Cerebellar nuclear complex (tissue), 1 donor: Measurements from ENCODE around the gene DIP2C.
"Not testable (repeated sequence)": the region's sequence is repeated elsewhere in the genome, so short reads cannot be mapped to it uniquely, and the experiment has no call there.

Experiments
- DNase-seq, 2 experiments: peaks; one replicate each; lab custom pipeline; 2025; lab: John Stamatoyannopoulos, UW

Gene DIP2C

DNA sequence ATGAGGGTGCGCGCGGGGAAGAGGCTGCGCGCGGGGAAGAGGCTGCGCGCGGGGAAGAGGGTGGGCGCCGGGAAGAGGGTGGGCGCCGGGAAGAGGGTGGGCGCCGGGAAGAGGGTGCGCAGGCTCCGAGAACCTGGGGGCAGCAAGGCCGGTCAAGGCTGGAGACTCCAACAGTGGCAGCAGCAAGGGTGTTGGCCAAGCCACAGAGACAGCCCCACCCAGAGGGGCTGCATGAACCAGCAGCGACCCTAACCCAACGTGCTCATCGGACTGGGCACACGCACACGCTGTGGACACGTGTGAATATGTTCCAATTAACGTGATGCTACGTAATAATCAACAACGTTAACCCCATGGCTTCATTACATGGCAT is 48.8 kb downstream of the DIP2C start:
- no peak for DNase-seq

DNA sequence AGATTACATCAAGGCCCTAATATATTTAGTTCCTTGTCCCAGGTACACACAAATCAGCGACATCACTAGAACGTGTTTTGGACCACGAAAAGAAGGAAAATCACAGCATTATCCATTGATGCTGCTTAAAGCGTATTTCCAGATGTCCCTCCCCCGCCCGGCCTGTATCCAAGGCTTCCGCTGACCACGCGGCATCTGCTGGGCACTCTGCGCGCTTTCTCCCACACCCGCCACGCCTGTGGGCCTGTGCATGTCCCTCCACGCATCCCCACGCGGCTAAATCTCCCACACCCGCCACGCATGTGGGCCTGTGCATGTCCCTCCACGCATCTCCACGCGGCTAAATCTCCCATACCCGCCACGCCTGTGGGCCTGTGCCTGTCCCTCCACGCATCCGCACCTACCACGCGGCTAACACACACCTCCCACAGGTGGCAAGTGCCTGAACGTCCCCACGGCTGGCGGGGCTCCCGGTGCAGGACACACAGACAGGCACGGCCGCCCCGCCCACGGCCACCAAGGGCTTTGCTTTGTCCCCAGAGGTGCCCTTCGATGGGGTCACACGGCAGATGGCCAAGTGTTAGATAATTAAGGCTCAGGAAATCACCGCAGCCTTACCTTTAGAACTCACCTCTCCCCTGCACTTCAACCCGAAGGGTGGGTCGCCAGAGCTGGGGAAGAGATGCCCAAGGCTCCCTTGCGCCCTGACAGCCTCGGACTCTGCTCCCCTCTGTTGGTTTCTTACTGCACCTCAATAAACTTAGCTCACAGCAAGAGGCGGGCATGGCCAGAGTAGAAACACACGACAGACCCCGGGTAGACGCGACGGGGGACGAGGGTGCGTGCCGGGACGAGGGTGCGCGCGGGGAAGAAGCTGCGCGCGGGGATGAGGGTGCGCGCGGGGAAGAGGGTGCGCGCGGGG is 49.5 kb downstream of the DIP2C start:
- DNase-seq, result no peak

DNA sequence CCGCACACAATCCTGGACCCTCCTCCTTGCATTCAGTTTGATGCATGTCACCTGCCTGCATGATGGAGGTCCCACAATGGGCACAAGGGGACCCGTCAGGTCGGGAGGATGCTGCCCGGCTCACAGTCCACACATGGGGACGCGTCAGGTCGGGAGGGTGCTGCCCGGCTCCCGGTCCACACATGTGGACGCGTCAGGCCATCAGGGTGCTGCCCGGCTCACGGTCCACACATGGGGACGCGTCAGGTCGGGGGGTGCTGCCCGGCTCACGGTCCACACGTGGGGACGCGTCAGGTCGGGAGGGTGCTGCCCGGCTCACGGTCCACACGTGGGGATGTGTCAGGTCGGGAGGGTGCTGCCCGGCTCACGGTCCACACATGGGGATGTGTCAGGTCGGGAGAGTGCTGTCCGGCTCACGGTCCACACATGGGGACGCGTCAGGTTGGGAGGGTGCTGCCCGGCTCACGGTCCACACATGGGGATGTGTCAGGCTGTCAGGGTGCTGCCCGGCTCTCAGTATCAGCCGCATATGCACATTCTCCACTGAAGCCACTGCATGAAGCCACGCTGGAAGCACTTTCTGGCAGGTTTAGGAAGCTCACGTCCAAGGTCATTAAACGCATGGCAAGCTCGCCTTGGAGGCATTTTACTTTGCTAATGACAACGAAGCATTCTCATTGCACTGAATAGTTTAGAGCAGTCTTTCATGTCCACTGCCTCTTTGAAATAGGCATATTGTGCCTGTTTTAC is 50.3 kb downstream of the DIP2C start:
- no peak for DNase-seq

DNA sequence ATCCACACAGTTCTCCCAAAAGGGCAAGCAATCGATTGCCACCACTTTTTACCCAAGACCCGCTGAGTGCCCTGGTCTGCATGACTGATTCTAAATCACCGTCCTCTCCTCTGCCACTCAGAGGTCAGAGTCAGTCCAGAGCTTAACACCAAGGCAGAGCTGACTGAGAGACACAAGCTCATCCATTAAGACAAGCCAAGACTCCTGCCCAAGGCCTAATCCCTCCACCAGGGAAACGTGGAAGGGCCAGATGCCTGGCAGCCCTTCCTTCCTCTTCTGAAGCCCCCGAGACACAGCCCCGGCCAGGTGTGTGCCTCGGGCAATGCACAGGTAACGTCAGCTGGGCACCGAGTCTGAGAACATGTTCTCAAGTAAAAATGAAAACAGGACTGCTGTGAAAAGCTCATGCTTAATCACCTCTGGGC is 51.7 kb downstream of the DIP2C start:
- DNase-seq, result no peak

DNA sequence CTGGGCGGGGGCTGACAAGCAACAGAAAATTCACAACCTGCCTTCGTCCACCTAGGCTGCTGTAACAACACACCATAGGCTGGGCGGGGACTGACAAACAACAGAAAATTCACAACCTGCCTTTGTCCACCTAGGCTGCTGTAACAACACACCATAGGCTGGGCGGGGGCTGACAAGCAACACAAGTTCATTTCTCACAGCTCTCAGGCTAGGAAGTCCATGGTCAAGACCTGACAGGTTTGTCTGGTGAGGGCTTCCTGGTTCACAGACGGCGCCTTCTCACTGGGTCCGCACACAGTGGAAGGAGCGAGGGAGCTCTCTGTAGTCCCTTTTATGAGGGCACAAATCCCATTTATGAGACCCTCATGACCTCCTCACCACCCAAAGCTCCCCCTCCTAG is 52.2 kb downstream of the DIP2C start:
- no peak for DNase-seq

DNA sequence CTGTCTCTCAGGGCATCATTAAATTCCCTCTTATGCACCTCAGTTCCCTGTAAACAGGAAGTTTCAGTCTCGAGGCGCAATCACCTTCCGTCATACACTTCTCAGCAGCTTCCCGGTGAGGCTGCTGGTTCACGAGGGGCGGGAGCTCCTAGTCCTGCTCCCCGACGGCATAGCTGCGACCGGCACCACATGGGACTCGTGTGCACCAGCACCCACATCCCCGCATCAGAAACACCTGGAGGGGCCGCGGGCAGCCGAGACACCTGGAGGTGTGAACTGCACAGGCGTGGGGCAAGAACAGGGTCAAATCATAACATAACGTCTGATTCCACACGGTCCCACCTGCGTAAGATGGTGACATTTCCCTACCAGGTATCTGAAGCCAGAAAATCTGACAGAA is 52.7 kb downstream of the DIP2C start:
- DNase-seq, result no peak

DNA sequence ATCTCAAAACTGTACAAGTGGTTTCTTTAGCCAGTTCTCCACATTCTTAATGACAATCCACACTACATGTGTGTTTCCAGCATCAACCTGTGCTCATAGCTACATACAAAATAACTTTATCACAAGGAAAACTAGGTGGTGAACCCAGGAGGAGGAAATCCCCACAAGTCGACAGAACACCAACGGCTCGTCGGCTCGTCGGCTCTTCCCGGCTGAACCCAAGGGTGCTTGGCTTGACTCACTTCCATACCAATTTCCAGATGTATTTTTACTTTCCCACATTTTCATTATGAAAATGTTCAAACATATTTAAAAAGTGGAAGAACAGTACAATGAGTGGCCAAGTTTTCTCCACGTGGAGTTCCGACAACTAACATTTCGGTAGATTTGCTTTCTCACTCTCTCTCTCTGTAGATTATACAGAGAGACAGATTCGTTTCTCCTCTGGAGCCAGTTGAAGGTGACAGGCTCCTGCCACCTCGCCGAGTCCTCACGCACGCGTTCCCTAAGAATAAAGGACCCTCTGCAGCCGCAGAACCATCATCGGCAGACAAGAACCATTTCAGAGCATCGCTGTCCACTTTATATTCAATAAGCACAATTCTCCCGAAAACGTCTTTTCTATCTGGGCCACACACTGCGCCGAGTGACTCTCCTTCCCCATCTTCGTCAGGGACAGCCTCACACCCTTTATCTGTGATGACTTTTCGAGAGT is 53.3 kb downstream of the DIP2C start:
- DNase-seq, result no peak

DNA sequence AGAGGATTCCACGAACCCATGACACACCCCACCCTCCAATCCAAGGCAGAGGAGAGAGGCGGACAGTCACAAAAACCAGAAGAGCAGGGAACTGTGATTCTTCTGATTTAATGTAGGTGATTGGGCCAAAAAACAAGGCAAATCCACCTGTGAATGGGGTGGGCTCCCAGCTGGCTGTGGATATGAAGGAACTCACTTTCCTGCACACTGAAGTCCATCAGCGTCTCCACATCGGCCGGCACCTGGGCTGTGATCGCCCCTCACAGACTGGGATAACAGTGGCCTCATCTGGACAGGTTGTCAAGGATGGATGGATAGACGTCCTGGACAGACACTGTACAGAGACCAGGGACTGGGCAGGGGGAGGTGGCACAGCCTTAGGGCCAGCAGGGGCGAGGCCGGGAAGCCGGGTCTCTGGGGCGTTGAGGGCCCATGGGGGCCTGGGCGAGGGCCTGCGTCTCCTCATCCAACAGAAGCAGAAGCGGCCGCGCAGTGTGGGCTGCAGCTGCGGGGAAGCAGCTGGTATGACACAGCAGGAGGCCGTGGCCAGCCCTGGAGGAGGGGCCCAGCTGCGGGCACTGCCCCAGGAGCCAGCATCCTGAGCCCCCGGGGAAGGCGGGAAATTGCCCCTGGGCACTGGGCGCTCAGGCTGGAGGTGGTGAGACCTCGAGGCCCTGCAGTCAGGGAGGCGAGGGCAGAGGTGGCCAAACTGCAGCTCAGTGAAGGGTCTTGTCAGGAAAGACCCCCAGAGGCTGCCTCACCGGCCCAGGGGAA is 54.2 kb downstream of the DIP2C start:
- no peak for DNase-seq

DNA sequence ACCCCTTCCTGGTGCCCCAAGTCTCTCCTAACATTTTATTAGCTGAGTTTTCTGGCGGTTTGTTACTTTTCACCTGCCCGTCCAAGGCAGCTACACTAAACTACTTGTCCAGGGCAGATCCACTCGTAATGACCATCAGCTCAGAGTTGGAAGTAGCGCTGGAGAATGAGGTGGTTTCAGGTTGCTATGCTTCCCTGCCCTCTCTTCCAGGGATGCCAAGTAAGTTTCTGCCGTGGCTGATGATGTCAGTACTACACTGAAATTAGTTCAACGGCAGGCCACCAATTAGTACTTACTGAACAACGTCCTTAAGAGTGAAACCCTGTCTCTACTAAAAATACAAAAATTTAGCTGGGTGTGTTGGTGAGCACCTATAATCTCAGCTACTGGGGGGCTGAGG is 55.2 kb downstream of the DIP2C start:
- no peak for DNase-seq

DNA sequence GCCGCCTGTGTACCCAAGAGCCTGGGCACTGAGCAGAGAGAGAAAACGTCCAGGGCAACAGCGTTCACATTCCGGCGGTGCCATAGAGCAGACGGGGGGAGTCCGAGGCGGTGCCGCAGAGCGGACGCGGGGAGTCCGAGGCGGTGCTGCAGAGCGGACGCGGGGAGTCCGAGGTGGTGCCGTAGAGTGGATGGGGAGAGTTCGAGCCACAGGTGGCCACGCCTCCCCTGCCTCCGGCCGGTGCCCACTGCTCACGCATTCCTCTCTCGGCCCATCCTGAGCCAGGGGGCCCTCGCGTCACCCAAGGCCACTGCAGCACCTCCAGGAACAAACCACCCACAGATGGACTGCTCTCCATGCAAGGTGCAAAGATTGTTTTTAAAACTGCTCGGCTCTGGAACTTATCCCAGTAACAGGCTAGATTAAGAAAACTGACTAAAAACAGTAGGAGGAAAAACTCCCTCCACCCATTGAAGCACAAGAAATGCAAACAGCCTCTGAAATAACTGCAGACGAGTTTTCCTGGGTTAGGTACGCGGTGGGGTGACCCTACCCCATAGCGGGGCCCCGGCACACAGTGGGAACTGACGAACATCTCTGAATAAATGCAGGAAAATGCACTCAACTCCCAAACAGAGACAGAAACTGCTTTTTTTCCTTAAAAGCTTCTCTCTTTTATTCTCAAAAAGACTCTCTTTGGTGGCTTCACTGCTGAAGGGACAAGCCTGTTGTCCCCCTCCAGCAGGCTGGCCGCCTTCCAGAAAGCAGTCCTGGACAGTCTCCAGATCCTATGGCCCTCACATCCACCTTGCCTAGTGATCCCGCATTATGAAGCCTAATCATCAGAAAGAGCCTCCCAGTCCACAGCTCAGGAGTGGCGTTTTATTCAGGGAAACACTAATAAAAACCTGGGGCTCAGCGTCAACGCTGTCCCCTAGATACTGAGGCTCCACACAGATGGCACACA is 55.9 kb downstream of the DIP2C start:
- DNase-seq, result no peak

DNA sequence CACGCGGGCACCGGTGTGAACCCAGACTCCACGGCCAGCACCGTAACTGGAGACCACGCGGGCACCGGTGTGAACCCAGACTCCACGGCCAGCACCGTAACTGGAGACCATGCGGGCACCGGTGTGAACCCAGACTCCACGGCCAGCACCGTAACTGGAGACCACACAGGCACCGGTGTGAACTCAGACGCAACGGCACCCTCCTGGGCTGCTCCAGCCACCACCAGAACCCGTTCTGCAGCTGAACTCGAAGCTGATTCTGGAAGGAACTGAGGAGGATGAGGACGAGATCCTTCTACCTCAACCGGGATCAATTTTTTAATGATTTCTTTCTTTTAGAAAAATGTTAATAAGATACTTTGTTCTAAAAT is 56.7 kb downstream of the DIP2C start:
- DNase-seq, result not testable (repeated sequence)

DNA sequence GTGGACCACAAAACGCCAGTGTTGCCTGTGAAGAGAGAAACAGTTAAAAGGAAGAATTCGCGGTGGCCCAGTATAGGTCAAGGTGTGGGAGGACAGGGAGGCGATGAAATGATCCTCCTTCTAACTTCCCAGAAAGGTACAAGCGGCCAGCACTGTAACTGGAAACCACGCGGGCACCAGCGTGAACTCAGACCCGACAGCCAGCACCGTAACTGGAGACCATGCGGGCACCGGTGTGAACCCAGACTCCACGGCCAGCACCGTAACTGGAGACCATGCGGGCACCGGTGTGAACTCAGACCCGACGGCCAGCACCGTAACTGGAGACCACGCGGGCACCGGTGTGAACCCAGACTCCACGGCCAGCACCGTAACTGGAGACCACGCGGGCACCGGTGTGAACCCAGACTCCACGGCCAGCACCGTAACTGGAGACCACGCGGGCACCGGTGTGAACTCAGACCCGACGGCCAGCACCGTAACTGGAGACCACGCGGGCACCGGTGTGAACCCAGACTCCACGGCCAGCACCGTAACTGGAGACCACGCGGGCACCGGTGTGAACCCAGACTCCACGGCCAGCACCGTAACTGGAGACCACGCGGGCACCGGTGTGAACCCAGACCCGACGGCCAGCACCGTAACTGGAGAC is 57.2 kb downstream of the DIP2C start:
- not testable (repeated sequence) for DNase-seq

DNA sequence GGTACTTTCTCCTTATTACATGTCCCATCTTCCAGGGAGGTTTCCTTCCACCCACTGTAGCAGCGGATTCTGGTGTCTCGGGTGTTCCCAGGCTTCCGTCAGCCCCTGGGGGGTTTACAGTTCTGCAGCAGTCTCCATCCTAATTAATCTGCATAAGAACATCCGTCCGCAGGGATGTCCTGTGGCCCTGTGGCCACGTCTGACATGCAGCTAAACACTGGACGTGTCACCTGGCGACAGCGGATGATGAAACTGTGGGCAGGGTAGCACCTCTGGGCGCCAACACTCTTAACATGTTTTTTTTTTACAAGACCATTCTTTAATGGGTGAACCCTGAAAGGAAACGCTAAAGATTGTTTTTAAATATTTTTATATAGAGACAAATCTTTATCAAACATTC is 58.2 kb downstream of the DIP2C start:
- no peak for DNase-seq

DNA sequence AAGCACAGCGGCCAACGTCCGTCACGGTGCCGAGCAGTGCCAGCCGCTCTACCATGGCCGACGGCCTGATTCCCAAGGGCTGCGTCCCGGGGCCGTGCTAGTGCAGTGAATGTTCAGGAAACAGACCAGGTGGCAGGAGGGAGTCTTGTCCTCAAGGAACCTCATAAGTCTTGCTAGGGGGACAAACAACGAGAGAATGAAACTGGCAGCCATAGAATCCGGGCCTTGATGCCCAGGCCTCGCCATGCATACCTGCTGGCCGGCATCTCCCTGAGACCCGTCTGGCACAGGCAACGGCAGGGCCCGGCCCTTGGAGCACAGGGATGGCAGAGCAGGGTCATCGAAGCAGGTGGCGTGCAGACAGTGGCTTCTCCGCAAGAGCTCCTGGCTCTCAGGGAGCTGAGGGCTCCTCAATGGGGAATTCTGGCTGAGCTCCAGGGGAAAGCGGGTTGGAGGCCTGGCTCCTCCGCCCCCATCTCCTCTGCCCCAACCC is 58.8 kb downstream of the DIP2C start:
- no peak for DNase-seq

DNA sequence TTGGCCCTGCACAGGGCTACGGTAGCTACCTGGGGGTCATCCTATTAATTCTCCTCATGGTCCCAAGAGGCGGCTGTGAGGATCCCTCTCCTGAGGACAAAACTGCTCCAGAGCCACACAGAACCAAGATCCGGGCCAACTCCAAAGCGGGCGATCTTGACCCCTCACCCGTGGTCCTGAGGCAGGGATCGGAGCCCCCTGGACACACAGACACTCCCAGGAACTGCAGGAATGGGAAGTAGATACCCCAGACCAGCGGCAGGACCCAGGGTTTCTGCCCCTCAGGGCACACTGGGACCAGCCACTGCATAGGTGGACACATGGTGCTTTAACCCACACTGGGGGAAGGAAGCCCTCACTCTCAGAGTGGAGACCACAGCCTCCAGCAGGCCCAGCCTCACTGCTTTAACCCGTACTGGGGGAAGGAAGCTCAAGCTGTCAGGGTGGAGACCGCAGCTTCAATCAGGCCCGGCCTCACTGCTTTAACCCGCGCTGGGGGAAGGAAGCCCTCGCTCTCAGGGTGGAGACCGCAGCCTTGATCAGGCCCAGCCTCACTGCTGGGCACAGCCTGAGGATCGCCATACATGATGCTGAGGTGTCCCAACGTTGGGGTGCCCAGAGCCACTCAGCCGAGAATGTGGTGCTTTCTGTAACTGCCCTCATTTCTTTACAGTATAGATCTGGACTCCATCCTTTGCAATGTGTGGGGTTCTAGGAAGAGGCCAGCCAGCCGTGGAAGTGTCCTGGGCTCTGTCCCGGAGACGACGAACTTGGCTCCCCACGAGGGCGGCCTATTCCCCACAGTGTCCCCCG is 60.1 kb downstream of the DIP2C start:
- no peak for DNase-seq

DNA sequence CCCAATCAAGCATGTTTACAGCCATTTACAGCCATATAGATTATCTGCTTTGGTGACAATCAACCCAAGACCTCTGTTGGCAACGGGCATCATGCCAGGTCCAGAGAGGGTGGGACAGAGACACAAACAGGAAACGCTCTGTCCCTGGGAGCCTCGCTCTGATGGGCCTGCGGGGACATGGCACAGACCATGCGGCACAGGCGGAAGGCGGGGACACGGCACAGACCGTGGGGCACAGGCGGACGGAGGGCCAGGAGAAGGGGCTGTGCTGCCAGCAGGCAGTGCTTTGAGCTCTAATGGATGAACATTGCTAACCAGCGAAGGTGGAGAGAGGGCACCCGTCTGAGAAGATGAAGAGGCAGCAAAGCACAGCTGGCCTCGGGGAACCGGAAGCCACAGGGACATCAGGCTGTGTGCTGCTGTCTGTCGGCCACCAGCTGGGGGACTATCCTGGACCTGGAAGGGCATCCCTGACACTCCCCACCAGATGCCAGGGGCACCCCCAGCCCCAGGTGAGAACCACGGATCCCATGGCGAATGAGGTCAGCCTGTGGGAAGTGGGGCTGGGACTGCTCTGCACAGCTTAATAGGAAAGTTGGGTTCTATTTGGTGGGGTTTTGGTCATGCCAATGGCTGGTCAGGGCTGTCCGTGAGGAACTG is 61.0 kb downstream of the DIP2C start:
- DNase-seq, result no peak

DNA sequence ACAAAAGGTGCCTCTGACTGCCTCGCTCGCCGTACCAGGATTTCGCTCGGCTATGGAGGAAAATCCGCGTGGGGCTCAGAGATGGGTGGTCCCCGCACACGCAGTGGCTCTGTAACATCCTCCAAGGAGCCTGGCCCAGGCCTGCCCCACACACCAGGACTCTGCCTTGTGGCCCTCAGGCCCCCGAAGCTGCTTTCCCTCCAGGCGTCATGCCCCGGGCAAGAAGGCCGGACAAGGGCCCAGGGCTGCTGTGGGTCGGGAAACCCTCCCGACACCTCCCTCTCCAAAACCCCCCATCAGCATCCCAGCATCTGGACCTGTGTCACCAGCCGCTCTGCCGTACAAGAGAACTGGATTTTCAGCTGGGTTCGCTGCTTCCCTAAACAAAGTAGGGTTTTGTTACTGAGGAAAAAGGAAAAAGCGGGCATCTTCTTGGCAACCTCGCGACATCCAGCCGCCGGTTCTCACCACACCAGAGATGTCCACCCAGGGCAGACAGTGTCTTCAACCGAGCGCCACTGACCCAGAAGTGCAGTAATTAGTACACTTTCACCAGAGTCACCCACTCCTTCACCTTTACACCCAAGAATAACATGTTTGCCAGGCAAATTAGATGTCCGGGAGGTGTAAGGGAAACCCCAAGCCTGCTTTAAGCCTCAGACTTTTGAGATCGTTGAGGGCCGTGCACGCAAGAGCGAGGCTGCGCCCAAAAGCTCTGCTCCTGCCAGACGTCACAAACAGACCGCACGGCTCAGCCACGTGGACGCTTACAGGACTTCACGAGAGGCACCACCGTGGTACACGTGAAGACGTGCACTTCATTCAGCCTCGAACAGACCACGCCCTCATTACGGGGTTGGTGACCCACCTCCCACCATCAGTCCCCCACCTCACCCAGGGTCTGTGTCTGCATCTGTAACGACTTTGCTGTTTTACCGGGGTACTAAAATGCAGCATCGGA is 62.2 kb downstream of the DIP2C start:
- DNase-seq, result no peak
